ENCODE data around the gene KRT71.

Gene KRT71

DNA sequence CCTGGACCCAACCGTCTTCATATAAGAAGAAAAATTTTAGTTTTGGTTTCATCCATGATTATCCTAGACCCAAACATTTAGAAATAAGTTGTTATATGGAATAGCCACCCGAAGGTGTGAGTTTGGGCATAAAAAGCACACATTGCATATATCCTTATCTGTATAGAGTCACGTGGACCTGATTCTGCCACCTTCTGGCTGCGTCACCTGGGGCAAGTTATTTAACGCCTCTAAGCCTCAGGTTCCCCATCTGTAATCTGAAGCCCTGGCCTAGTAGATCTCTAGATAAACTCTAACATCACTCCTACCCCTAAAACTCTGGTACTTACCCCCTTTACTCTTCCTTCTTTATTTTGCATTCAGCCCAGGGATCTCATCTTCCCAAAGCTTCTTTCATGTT is 18.5 kb downstream of the KRT71 start:
- Mint-ChIP-seq H3K27me3 (ENCODE audit: low read depth, poor library complexity) (no peaks in the 10 kb centered on the region), H3K36me3 (ENCODE audit: low read depth) (no peaks in the 10 kb centered on the region)
- TF ChIP-seq, protein P1, sequence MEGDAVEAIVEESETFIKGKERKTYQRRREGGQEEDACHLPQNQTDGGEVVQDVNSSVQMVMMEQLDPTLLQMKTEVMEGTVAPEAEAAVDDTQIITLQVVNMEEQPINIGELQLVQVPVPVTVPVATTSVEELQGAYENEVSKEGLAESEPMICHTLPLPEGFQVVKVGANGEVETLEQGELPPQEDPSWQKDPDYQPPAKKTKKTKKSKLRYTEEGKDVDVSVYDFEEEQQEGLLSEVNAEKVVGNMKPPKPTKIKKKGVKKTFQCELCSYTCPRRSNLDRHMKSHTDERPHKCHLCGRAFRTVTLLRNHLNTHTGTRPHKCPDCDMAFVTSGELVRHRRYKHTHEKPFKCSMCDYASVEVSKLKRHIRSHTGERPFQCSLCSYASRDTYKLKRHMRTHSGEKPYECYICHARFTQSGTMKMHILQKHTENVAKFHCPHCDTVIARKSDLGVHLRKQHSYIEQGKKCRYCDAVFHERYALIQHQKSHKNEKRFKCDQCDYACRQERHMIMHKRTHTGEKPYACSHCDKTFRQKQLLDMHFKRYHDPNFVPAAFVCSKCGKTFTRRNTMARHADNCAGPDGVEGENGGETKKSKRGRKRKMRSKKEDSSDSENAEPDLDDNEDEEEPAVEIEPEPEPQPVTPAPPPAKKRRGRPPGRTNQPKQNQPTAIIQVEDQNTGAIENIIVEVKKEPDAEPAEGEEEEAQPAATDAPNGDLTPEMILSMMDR (IDR thresholded peaks at IDR 0.05) = no peak

GRCh38 chr12:52533686-52534470 is 19.1 kb downstream of the KRT71 start:
- Mint-ChIP-seq H3K27ac (no peak overlapping the region), H3K27me3 (ENCODE audit: low read depth, poor library complexity) (no peaks in the 10 kb centered on the region), H3K4me1 (peaks cover 14% of the 10 kb centered on the region), H3K9me3 (no peaks in the 10 kb centered on the region), H3K36me3 (ENCODE audit: low read depth) (no peaks in the 10 kb centered on the region), H3K4me3 (no peak overlapping the region)
- DNase-seq = no peak
- TF ChIP-seq, protein P1 (IDR thresholded peaks at IDR 0.05) = no peak

More for the DNA sequence above, 18.5 kb downstream of the KRT71 start:
- Mint-ChIP-seq H3K4me3 (no peak overlapping the region), H3K4me1 (peaks cover 20% of the 10 kb centered on the region), H3K9me3 (no peaks in the 10 kb centered on the region), H3K27ac (no peak overlapping the region)
- DNase-seq = no peak

- no peak overlapping the region for H3K4me3 Mint-ChIP-seq
- DNase-seq = no peak
- TF ChIP-seq, protein P1 (IDR thresholded peaks at IDR 0.05) = no peak
- peaks cover 6% of the 10 kb centered on the region for H3K4me1 Mint-ChIP-seq
- no peak overlapping the region for H3K27ac Mint-ChIP-seq
- no peaks in the 10 kb centered on the region for H3K36me3 Mint-ChIP-seq (ENCODE audit: low read depth)
- H3K9me3 Mint-ChIP-seq = no peaks in the 10 kb centered on the region
- no peaks in the 10 kb centered on the region for H3K27me3 Mint-ChIP-seq (ENCODE audit: low read depth, poor library complexity)
Measured at GRCh38 chr12:52532636-52533035, 20.3 kb downstream of the KRT71 start.

- Mint-ChIP-seq H3K27ac (no peak overlapping the region), H3K4me3 (no peak overlapping the region), H3K9me3 (no peaks in the 10 kb centered on the region), H3K4me1 (peaks cover 6% of the 10 kb centered on the region), H3K36me3 (ENCODE audit: low read depth) (no peaks in the 10 kb centered on the region), H3K27me3 (ENCODE audit: low read depth, poor library complexity) (no peaks in the 10 kb centered on the region)
- no peak for DNase-seq
- TF ChIP-seq, protein P1 (IDR thresholded peaks at IDR 0.05) = no peak
Measured at GRCh38 chr12:52531566-52532300, 21.2 kb downstream of the KRT71 start.

GRCh38 chr12:52530905-52531304 is 22.0 kb downstream of the KRT71 start:
- no peak for DNase-seq
- Mint-ChIP-seq H3K27me3 (ENCODE audit: low read depth, poor library complexity) (no peaks in the 10 kb centered on the region), H3K9me3 (no peaks in the 10 kb centered on the region), H3K4me1 (peaks cover 6% of the 10 kb centered on the region), H3K4me3 (no peak overlapping the region), H3K36me3 (ENCODE audit: low read depth) (no peaks in the 10 kb centered on the region), H3K27ac (no peak overlapping the region)
- TF ChIP-seq, protein P1 (IDR thresholded peaks at IDR 0.05) = no peak

Measured in nephron progenitor cell (in vitro differentiated cells).